SHP77 (cell line): ENCODE measurements around the gene RAMP1.

ENCODE experiments used
- DNase-seq, 2 experiments: peaks; one replicate each; lab custom pipeline; 2025; lab: John Stamatoyannopoulos, UW

Gene RAMP1

GRCh38 chr2:237895544-237896506 is 36.4 kb downstream of the RAMP1 start:
- DNase-seq: no peak

DNA sequence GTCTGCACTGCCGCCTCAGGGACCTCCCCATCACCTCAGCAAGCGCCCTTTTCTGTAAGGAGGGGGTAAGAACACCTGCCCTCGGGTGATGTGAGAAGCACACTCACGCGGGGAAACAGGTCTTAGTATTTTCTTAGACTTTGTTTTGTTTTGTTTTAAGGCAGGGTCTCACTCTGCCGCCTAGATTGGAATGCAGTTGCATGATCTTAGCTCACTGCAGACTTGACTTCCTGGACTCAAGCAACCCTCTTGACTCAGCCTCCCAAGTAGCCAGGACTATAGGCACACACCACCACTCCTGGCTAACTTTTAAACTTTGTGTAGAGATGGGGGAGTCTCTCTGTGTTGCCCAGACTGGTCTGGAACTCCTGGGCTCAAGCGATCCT is 37.1 kb downstream of the RAMP1 start:
- no peak for DNase-seq

DNA sequence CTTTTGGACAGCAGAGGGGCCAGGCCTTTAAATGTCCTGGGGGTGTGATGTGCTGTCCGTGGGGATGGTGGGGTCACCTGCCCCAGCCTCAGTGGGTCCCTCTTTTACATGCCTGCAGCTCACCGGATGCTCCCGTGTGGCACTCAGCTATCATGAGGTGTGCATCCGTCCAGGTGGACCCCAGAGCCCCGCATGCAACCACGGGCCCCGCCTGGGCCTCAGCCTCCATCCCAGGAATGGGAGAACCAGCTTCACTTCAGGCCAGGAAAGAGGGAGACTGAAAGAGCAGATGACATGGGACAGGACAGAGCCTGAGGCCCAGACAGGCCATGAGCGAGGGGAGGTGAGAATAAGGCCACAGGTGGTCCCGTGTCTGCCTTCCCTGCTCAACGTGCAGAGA is 37.5 kb downstream of the RAMP1 start:
- no peak for DNase-seq

GRCh38 chr2:237898057-237898414 is 38.6 kb downstream of the RAMP1 start:
- DNase-seq: no peak

DNA sequence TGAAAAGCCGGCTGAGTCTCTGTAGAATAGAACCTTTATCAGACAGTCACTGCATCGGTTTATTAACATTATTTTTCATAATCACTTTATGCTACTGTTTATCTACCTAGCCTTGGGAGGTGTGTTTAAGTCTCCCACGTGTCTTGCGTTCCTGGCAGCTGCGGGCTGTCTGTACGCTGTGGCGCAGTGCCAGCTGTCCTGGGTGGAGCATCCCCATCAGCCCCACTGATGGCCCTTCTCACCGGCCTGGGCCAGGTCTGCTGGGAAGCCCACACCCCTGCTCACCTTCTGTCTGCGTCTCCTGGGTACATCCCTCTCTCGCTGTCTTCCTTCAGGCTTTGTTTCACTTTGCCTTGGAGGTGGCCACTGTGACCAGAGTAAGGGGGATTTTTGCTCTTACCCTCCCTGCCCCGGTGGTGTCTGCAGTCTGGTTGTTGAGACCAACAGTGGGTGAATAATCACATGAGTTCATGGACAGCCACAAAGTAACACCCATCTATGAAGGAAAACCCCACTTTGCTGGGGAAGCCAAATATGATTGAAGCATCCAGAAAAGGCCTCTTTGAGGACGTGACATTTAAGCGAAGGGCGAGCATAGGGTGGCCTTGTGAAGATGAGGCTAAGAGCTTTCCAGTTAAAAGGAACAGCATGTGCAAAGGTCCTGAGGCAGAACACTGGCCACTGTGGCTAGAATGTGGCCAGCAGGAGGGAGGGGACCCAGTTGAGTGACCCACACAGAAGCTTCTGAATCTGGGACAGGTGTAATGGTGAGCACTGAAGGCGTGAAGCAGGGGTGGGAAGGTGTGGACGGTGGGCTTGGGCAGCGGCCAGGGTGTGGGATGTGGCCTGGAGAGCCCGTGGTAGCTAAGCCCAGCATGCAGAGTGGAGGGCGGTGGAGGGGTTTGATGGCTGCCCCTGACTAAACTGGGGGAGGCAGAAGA is 41.7 kb downstream of the RAMP1 start:
- peak; percentile 20 to 68 for DNase-seq

DNA sequence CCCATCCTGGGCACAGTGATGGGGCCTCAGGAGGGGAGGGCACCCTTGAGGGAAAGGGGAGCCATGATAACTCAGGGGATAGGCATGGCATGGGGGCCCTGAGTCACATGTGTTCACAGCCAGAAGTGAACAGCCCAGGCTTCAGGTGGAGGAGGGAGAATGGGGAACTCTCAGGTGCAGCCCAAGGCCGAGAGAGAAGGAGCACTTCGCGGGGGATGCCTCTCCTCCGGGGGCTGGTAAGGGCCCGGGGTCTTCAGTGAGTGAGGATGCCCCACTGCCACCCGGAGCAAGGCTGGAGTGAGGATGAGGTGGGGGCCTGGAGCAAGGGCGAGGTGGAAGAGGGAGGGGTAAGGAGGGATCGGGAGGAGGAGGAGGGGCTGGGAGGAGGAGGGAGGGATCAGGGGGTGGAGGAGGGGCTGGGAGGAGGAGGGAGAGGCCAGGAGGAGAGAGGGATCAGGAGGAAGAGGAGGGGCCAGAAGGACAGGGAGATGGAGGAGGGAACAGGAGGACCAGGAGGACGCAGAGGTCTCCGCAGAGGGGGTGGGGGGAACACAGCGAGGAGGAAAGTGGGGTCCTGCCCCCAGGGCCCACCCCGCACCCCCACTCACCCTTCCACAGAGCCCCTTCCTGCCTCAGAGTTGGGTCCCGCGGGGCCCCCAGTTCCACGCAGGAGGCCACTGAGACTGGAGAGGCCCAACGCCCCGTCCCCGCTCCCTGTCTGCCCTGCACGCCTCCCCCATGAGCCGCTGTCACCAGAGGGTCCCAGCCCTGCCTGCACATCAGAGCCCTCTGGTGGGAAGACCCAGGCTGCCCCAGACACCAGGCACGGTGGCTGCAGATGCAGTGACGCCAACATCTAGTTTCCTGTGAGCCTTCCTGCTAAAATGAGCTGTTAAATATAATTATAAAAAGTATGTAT is 42.8 kb downstream of the RAMP1 start:
- no peak for DNase-seq

DNA sequence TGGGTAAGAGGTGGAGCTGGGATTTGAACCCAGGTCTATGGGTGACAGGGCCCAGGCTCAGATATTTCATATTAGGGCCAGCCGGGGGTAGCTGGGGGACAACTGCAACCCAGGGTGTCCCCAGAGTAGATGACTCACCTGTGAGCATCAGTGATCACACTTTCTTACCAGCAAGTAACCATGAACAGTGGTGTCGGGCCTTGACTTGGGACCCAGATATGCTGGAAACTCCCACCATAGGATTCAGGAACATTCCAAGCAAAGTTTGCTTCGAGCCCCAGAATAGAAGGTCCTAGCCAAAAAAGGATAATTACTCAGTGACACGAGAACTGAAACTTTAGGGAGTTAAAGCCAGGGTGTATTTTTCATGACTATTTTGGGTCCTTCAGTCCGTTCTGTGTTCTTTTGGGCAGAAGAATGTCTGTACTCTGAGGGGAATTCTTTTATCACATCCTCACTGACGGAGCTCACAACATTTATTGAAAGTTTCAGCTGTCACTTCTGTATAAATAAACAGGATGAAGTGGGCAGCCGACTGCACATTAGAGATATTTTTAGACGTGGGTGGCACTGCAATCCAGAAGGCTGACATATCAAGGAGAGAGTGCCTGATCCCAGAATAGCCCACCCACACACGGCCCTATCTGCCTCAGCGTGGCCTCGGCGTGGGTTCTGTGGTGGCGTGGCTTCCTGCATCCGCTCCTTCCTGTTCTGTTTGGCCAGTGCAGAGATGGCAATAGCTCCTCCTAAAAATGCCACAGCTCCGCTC is 45.6 kb downstream of the RAMP1 start:
- DNase-seq: no peak

- DNase-seq: no peak
Measured at GRCh38 chr2:237907144-237907543, 47.7 kb downstream of the RAMP1 start.

DNA sequence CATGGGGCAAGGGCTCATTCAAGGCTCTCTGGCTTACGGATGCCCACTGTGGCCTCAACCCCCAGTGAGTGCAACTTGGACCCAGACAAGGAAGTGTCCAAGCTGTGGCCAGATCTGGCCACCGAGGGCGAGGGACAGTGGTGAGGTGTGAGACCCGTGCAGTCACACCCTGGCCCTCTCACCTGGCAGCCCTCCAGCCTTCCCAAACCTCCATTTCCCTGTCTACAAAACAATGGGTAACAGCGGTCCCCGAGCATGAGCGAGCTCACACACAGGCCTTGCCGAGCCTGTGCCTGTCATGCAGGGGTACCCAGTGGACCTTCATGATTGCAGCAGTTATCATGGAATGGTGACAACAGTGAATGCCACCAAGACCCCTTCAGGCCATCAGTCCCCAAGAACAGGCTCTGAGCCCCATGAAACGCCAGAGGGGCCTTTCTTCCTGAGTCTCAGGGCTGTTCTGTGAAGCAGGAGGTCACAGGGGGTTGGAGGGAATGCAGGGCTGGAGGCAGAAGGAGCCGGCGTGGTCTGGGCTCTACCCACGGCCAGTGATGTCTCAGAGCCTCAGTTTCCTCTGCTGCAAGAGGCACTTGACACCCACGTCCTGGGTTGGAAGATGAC is 49.8 kb downstream of the RAMP1 start:
- DNase-seq: no peak

DNA sequence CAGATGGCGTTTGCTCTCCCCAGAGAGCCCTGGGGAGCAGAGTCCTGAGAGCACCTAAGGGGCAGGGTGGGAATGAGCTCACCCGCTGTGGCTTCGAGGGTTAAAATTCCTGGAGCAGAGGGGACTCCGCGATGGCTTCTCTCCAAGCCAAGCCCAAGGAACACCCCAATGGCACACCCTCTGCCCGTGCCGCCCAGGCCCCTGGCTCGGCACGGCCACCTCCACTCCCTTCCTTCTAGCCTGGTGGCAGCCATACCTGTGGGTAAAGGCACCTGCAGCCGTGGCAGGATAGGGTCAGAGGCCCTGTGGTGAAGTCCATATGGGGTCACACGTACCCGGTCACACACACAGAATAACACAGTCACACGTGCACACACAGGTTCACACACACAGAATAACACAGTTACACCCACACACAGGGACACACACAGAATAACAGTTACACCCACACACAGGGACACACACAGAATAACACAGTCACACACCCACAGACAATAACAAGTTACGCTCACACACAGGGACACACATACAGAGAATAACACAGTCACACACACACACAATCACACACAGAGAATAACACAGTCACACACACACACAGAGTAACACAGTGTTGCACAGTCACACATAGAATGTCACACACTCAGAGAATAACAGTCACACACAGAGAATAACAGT is 50.5 kb downstream of the RAMP1 start:
- no peak for DNase-seq

DNA sequence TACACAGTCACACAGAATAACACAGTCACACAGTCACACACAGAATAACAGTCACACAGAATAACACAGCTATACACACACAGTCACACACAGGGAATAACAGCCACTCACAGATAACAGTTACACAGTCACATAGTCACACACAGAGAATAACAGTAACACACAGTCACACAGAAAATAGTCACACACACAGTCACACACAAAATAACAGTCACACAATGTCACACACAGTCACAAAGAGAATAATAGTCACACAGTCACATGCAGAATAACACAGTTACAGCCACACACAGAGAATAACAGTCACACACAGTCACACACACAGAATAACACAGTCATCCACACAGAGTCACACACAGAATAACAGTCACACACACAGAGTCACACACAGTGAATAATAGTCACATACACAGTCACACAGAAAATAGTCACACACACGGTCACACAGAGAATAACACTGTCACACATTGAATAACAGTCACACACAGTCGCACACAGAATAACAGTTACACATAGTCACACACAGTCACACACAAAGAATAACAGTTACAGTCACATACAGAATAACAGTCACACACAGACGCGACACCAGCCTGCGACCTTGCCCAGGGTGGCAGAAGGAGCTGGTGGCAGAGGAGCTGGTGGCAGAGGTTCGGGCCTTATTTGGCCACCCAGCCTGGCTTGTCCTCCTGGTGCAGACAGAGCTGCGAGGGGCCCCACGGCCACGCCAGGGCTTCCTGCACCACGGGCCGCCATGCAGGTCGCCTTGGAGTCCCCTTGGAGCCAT is 51.3 kb downstream of the RAMP1 start:
- DNase-seq: no peak

GRCh38 chr2:237911363-237912017 is 52.1 kb downstream of the RAMP1 start:
- DNase-seq: no peak

DNA sequence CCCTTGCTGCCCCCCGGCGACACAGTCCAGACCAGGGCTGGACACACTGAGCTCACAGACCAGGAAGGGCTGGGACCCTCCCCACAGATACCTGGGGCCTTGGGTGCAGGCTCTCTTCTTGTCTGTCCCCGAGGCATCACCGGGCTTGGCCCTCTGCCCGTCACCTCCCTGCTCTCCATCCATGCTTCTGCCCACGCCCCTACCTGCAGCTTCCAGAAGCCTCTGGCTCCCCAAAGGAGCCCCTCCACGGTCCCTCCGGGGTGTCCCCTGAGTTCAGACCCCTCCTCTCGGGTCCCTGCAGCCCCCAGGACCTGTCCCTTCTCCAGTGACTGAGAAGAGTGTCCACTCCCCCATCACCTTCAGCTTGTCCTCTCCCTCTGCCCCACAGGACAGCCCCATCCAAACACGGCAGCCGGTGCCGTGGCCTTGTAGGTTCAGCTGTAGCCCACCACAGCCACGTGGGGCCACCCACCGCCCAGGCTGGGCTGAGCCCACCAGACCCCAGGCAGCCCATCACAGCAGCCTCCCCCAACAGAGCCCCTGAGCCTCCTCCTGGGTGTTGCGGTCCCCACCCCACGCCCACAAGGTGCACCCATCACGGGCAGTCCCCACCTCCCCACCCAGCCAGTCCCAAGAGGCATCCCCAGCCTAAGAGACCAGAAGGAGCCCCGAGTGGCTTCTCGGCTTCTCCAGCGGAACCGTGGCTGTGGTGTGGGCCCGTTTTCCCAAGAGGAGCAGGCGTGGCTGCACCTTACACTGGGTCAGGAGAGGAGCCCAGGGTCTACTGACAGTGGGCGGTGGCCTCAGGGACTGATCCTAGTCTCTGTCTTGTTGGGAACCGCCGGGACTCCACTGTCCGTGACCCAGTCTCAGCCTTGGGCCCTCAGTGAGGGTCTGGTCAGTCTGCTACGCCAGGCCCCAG is 53.1 kb downstream of the RAMP1 start:
- DNase-seq: no peak

- no peak for DNase-seq
Measured at GRCh38 chr2:237913193-237913917, 53.9 kb downstream of the RAMP1 start.

DNA sequence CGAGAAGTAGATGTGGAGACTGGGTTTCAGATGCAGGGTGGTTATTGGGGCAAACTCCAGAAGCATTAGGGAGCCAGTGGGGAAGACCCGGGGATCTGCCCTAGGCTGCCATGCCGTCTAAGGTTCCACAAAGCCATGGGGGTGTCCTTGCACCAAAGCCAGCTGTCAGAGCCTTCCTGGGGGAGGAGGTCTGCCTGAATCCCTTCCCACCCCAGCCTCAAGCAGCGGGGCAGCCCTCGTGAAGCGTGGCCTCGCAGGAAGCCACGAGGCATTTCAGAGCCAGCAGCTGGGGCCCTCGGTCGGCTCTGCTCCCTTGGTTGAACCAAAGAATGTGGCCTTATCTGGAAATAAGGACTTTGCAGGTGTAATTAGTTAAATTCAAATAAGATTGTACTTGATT is 56.2 kb downstream of the RAMP1 start:
- DNase-seq: no peak

DNA sequence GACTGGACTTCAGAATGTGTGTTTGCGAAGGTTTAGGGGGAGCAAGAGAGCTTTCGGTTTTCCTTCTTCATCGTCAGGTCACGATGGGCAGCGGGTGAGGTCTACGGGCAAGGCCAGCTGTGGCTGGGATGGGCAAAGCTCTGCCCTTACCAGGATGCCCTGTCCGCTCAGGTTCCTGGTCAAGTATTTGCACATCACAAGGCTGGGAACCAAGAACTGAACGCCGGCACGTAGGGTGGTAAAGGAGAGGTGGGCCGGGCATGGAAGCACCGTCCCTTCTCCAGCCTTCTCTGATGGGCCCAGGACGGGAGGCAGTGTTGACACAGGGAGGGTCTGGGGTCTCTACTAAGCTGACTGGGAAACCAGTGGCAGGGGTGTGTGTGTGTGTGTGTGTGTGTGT is 56.9 kb downstream of the RAMP1 start:
- no peak for DNase-seq
